WI38 (cell line): Measurements from ENCODE around the gene PTGIR.

Experiments
- H3K4me3 ChIP-seq: 2 replicates; pipeline ENCODE4 v1.5.1; 2011; ENCODE audit warnings: low read depth, mild to moderate bottlenecking, control low read depth, low read length
- TF ChIP-seq, protein P1 (sequence below): IDR thresholded peaks from 2 replicates; pipeline ENCODE4 v1.5.1; 2012; ENCODE audit warnings: low read depth, mild to moderate bottlenecking, control low read depth, low read length

PTGIR gene

GRCh38 chr19:46637224-46637623, 12.3 kb upstream of the PTGIR start:
- H3K4me3 ChIP-seq, result no peak overlapping the region
- TF ChIP-seq, protein P1, sequence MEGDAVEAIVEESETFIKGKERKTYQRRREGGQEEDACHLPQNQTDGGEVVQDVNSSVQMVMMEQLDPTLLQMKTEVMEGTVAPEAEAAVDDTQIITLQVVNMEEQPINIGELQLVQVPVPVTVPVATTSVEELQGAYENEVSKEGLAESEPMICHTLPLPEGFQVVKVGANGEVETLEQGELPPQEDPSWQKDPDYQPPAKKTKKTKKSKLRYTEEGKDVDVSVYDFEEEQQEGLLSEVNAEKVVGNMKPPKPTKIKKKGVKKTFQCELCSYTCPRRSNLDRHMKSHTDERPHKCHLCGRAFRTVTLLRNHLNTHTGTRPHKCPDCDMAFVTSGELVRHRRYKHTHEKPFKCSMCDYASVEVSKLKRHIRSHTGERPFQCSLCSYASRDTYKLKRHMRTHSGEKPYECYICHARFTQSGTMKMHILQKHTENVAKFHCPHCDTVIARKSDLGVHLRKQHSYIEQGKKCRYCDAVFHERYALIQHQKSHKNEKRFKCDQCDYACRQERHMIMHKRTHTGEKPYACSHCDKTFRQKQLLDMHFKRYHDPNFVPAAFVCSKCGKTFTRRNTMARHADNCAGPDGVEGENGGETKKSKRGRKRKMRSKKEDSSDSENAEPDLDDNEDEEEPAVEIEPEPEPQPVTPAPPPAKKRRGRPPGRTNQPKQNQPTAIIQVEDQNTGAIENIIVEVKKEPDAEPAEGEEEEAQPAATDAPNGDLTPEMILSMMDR, result no peak

DNA sequence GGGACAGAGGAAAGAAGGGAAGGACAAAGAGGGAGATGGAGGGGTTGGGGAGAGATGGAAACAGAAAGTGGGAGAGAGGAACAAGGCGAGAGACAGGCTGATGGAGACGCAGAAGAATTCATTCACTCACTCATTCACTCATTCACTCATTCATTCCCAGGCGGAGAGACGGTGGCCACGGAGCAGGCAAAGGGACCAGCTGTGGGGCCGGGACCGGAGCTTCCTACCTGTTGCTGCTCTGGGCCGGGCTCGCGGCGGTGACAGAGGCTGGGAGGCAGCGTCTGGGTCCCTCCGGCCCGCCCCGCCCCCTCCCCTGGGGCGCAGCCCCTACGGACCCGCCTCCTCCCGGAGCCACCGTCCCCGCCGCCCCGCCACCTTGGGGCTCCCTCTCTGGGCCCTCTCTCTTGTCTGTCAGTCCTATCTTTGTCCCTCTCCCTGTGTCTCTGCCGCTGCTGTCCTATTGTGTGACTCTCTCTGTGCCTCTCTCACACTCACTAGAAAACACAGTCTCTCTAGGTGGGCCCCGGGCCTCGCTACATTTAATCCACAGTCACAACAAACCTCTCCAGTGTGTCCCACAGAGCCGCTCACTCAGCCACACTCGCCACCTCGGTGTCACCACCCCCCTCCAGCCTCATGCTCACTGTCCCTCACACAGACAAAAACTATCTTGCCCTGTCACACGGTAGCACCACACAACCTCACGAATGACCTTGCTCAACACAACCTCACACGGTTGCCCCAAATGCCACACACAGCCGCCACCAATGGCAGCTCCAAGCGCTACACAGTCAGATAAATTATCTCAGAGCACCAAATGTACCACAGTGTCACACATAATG, 11.3 kb upstream of the PTGIR start, which contains the start of gene GNG8:
Gene GNG8 (minus strand): TSS at position 283 of the 842 bp plus-strand sequence. CDS start 1,520 bp downstream, outside the sequence.
- TF ChIP-seq, protein P1, result no peak
- no peak within 1 kb of the TSS for H3K4me3 ChIP-seq

GRCh38 chr19:46634656-46635218, 9.8 kb upstream of the PTGIR start:
- TF ChIP-seq, protein P1, result no peak
- H3K4me3 ChIP-seq, result no peak overlapping the region

- TF ChIP-seq, protein P1, result no peak
- H3K4me3 ChIP-seq, result no peak overlapping the region
Measured at GRCh38 chr19:46634045-46634655, 9.3 kb upstream of the PTGIR start.

GRCh38 chr19:46633130-46633529, 8.2 kb upstream of the PTGIR start:
- H3K4me3 ChIP-seq, result no peak overlapping the region
- TF ChIP-seq, protein P1, result no peak

DNA sequence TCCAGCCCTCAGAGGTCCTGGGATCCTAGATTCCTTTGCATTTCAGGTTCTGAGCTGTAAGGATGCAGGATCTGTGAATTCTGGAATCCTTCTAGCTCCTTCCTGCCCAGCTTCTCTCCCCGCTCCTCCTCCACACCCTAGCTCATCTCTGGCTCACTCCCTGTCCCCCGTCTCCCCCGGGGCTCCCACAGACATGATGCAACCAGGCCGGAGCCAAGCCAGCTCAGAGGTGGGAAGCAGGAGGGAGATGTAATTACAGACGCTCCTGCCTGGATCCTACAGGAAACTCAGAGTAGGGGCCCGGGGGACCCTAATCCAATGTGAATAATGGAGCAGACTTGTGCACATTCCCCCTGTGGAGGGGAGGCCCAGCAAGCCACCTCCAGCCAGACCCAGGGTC, 6.6 kb upstream of the PTGIR start:
- H3K4me3 ChIP-seq, result no peak overlapping the region
- TF ChIP-seq, protein P1, result no peak
